ENCODE data around the gene ANO3.

The ANO3 gene

GRCh38 chr11:26553182-26553581, 221.3 kb downstream of the ANO3 start:
- TF ChIP-seq EZH2phosphoT487 (IDR thresholded peaks at IDR 0.05; ENCODE audit: borderline replicate concordance, low read length), result no peak
- TF ChIP-seq, protein P1, sequence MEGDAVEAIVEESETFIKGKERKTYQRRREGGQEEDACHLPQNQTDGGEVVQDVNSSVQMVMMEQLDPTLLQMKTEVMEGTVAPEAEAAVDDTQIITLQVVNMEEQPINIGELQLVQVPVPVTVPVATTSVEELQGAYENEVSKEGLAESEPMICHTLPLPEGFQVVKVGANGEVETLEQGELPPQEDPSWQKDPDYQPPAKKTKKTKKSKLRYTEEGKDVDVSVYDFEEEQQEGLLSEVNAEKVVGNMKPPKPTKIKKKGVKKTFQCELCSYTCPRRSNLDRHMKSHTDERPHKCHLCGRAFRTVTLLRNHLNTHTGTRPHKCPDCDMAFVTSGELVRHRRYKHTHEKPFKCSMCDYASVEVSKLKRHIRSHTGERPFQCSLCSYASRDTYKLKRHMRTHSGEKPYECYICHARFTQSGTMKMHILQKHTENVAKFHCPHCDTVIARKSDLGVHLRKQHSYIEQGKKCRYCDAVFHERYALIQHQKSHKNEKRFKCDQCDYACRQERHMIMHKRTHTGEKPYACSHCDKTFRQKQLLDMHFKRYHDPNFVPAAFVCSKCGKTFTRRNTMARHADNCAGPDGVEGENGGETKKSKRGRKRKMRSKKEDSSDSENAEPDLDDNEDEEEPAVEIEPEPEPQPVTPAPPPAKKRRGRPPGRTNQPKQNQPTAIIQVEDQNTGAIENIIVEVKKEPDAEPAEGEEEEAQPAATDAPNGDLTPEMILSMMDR (IDR thresholded peaks at IDR 0.05; ENCODE audit: low read depth, low read length, poor library complexity, severe bottlenecking), result no peak
- H3K9me3 ChIP-seq (ENCODE audit: control insufficient read depth, insufficient read depth, low read length), result no peaks in the 10 kb centered on the region
- no peaks in the 10 kb centered on the region for H3K27me3 ChIP-seq (ENCODE audit: control insufficient read depth, low read length)

DNA sequence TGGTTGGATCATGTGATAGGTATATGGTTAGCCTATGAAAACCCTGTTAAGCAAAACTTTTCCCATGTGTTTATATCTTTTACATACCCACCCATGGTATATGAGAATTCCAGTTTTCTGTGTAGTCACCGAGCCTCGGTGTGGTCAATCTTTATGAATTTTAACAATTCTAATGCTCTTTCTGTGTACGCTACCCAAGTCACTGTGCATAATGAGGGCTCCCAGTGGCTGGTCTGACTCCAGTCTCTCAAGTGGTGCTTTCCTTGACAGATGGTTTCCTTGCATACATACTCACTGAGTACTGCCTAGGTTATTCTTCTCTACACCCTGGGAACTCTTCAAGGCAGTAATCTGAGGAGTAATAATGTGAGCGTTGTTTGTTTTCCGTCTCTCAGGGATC, 222.5 kb downstream of the ANO3 start:
- H3K4me1 ChIP-seq (ENCODE audit: control insufficient read depth, low read length), result no peaks in the 10 kb centered on the region
- no peak for TF ChIP-seq EZH2phosphoT487 (IDR thresholded peaks at IDR 0.05; ENCODE audit: borderline replicate concordance, low read length)
- TF ChIP-seq, protein P1 (IDR thresholded peaks at IDR 0.05; ENCODE audit: low read depth, low read length, poor library complexity, severe bottlenecking), result no peak
- no peaks in the 10 kb centered on the region for H3K9me2 ChIP-seq (replicated peaks; ENCODE audit: control insufficient read depth, low read length)
- no peaks in the 10 kb centered on the region for H3F3A ChIP-seq (ENCODE audit: control insufficient read depth, insufficient read depth)
- no peaks in the 10 kb centered on the region for H3K36me3 ChIP-seq (ENCODE audit: control insufficient read depth, low read length)
- no peak overlapping the region for H3K4me3 ChIP-seq (ENCODE audit: low read length)
- no peaks in the 10 kb centered on the region for H3K79me2 ChIP-seq (ENCODE audit: control insufficient read depth, low read length)
- H3K9me3 ChIP-seq (ENCODE audit: control insufficient read depth, insufficient read depth, low read length), result no peaks in the 10 kb centered on the region
- no peaks in the 10 kb centered on the region; the same call in 1 of the 2 replicates for H4K20me1 ChIP-seq (ENCODE audit: control insufficient read depth, insufficient read depth, low read depth, low read length)
- H3K27ac ChIP-seq (ENCODE audit: low read depth, low read length), result no peak overlapping the region
- H3K4me2 ChIP-seq (ENCODE audit: low read length), result no peak overlapping the region
- H3K27me3 ChIP-seq (ENCODE audit: control insufficient read depth, low read length), result no peaks in the 10 kb centered on the region

More at GRCh38 chr11:26553182-26553581, 221.3 kb downstream of the ANO3 start:
- no peaks in the 10 kb centered on the region; the same call in 1 of the 2 replicates for H4K20me1 ChIP-seq (ENCODE audit: control insufficient read depth, insufficient read depth, low read depth, low read length)
- no peak overlapping the region for H3K27ac ChIP-seq (ENCODE audit: low read depth, low read length)
- no peaks in the 10 kb centered on the region for H3K4me1 ChIP-seq (ENCODE audit: control insufficient read depth, low read length)
- no peak overlapping the region for H3K4me2 ChIP-seq (ENCODE audit: low read length)
- H3K9me2 ChIP-seq (replicated peaks; ENCODE audit: control insufficient read depth, low read length), result no peaks in the 10 kb centered on the region
- no peak overlapping the region for H3K4me3 ChIP-seq (ENCODE audit: low read length)
- H3K79me2 ChIP-seq (ENCODE audit: control insufficient read depth, low read length), result no peaks in the 10 kb centered on the region
- no peaks in the 10 kb centered on the region for H3F3A ChIP-seq (ENCODE audit: control insufficient read depth, insufficient read depth)
- H3K36me3 ChIP-seq (ENCODE audit: control insufficient read depth, low read length), result no peaks in the 10 kb centered on the region

DNA sequence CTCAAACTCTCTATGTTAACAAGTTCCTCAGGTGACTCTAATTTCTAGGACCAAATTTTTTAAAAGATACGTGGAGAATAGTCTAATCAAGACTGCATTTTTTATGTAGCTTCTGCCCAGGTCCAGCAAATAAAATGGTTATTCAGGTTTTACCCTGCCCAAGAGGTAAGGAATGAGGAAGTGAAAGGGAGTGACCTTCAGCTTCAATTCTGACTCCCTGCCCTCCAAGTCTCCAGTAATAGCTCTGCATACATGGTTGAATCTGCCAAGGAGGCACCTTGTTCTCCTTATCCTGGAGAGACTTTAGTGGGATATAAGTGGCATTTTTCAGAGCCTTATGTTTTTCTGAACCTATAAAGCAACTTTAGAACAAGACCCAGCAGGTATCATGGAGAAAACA, 224.7 kb downstream of the ANO3 start:
- Histone ChIP-seq H3K4me2 (ENCODE audit: low read length) (no peak overlapping the region), H4K20me1 (ENCODE audit: control insufficient read depth, insufficient read depth, low read depth, low read length) (no peaks in the 10 kb centered on the region; the same call in 1 of the 2 replicates), H3K27me3 (ENCODE audit: control insufficient read depth, low read length) (no peaks in the 10 kb centered on the region), H3K9me2 (replicated peaks; ENCODE audit: control insufficient read depth, low read length) (no peaks in the 10 kb centered on the region), H3K36me3 (ENCODE audit: control insufficient read depth, low read length) (no peaks in the 10 kb centered on the region), H3K4me3 (ENCODE audit: low read length) (no peak overlapping the region), H3K4me1 (ENCODE audit: control insufficient read depth, low read length) (no peaks in the 10 kb centered on the region), H3K79me2 (ENCODE audit: control insufficient read depth, low read length) (no peaks in the 10 kb centered on the region), H3K9me3 (ENCODE audit: control insufficient read depth, insufficient read depth, low read length) (no peaks in the 10 kb centered on the region), H3F3A (ENCODE audit: control insufficient read depth, insufficient read depth) (no peaks in the 10 kb centered on the region), H3K27ac (ENCODE audit: low read depth, low read length) (no peak overlapping the region)
- no peak for TF ChIP-seq EZH2phosphoT487 (IDR thresholded peaks at IDR 0.05; ENCODE audit: borderline replicate concordance, low read length)

DNA sequence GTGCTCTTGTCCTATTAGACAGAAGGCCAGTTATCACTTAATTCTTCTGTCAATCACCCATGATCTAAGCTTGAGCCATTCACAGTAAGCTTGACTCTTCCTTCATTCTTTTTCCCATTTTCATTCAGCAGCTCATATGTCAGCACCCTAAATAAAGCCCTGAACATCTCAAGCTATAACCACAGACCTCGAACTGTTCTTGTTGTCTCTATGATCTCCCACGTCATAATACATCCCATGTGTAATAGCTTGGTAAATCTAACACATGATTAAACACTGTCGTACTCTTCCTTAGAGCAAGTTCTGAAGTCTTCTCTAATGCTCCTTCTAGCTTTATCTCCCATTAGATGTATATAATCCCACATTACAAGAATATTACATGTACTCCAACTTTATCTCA, 225.7 kb downstream of the ANO3 start:
- no peak overlapping the region for H3K4me3 ChIP-seq (ENCODE audit: low read length)

More for the DNA sequence above, 225.7 kb downstream of the ANO3 start:
- no peak overlapping the region for H3K4me2 ChIP-seq (ENCODE audit: low read length)
- no peaks in the 10 kb centered on the region; the same call in 1 of the 2 replicates for H4K20me1 ChIP-seq (ENCODE audit: control insufficient read depth, insufficient read depth, low read depth, low read length)
- H3K9me2 ChIP-seq (replicated peaks; ENCODE audit: control insufficient read depth, low read length), result no peaks in the 10 kb centered on the region
- no peaks in the 10 kb centered on the region for H3K4me1 ChIP-seq (ENCODE audit: control insufficient read depth, low read length)
- no peaks in the 10 kb centered on the region for H3K79me2 ChIP-seq (ENCODE audit: control insufficient read depth, low read length)
- no peaks in the 10 kb centered on the region for H3K27me3 ChIP-seq (ENCODE audit: control insufficient read depth, low read length)
- H3K27ac ChIP-seq (ENCODE audit: low read depth, low read length), result no peak overlapping the region
- TF ChIP-seq, protein P1 (IDR thresholded peaks at IDR 0.05; ENCODE audit: low read depth, low read length, poor library complexity, severe bottlenecking), result no peak
- TF ChIP-seq EZH2phosphoT487 (IDR thresholded peaks at IDR 0.05; ENCODE audit: borderline replicate concordance, low read length), result no peak
- no peaks in the 10 kb centered on the region for H3K36me3 ChIP-seq (ENCODE audit: control insufficient read depth, low read length)
- no peaks in the 10 kb centered on the region for H3F3A ChIP-seq (ENCODE audit: control insufficient read depth, insufficient read depth)
- no peaks in the 10 kb centered on the region for H3K9me3 ChIP-seq (ENCODE audit: control insufficient read depth, insufficient read depth, low read length)
